Stimulated activated CD8-positive, alpha-beta memory T cell treated with anti-CD3 and anti-CD28 coated beads, Interleukin-12 subunit alpha, Interleukin-12 subunit beta, amount 100 ng/mL, for 24 hours (primary cell): ENCODE results near the gene APBA3.
"Not testable (repeated sequence)": the region's sequence is repeated elsewhere in the genome, so short reads cannot be mapped to it uniquely, and the experiment has no call there.

ENCODE experiments used
- DNase-seq: peaks from one replicate; pipeline ENCODE4 v3.0.0-alpha.2; 2020; ENCODE audit errors: extremely low read depth

The APBA3 gene

GRCh38 chr19:3771000-3771905 lies 9.8 kb upstream of the APBA3 start:
- DNase-seq = no peak

GRCh38 chr19:3770136-3770999 lies 8.9 kb upstream of the APBA3 start:
- no peak for DNase-seq

GRCh38 chr19:3769494-3769893 lies 8.0 kb upstream of the APBA3 start:
- no peak for DNase-seq

DNA sequence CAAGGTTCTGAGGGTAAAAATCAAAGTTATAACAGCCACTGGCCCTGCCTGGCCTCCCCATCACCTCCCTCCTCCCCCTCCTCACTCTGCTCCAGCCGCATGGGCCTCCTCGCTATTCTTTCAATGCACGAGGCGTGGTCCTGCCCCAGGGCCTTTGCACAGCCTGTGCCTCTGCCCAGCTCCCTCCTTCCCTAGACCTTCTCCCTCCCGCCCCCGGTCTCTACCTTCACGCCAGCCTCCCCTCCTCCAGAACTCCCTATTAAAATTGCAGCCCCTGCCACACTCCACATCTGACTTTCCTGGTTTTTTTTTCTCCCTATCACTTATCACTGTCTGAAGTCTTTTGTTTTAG lies 7.2 kb upstream of the APBA3 start:
- no peak for DNase-seq

DNA sequence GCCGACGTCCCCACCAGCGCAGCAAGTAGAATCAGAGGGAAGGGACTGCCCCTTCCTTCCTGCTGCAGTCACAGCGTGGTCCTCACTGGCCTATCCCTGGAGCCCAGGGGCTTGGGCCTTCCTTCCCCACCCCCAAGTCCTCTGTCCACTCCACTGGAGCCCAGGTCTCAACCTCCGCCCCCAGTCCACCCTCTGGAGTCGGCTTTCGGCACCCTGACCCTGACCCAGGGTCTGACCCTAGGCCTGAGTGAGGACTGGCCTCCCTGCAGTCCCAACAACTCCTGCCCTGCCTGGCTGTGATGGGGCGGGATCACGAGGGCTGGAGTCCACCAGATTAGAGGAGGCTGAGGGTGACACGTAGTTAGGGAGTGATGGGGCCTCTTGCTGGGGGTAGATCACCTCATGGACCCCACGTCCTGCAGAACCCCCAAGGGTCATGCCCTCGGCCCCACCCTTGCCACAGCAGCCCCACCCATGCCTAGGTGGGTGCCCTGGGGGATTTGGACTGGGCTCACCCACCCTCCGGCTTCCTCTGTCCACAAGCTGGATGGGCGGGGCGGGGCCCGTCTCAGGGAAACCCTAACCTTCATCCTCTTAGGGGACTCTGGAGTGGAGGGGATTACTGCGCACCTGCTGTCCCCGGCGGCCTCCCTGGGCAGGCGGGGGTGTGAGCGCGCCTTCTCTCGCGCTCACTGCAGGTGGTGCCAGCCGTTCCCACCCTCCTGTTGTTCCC lies 6.7 kb upstream of the APBA3 start:
- DNase-seq = no peak

- DNase-seq = no peak
Observed at GRCh38 chr19:3767050-3767449, 5.6 kb upstream of the APBA3 start.

DNA sequence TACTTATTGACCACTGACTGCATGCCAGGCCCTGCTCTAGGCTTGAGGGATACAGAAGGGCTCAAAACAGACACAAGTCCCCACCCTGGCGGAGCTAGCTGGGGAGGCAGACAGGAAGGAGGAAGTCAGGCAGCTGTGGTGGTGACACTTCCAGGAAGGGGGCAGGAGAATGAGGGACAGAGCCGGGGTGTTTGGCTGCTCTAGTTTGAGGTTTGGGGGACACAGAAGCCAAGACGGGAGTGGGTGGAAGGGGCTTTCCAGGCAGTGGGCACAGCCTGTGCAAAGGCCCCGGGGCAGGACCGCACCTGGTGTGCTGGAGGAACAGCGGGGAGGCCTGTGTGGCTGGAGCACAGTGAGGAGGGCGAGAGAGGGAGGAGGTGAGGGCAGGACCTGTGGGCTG lies 5.0 kb upstream of the APBA3 start:
- no peak for DNase-seq

DNA sequence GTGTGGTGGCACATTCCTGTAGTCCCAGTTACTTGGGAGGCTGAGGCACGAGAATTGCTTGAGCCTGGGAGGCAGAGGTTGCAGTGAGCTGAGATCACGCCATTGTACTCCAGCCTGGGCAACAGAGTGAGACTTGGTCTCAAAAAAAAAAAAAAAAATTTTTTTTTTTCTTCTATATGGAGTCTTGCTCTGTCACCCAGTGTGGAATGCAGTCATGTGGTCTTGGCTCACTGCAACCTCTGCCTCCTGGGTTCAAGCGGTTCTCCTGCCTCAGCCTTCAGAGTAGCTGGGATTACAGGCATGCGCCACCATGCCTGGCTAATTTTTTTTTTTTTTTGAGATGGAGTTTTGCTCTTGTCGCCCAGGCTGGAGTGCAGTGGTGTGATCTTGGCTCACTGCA lies 4.3 kb upstream of the APBA3 start:
- not testable (repeated sequence) for DNase-seq

GRCh38 chr19:3765121-3765520 lies 3.6 kb upstream of the APBA3 start:
- DNase-seq = no peak

DNA sequence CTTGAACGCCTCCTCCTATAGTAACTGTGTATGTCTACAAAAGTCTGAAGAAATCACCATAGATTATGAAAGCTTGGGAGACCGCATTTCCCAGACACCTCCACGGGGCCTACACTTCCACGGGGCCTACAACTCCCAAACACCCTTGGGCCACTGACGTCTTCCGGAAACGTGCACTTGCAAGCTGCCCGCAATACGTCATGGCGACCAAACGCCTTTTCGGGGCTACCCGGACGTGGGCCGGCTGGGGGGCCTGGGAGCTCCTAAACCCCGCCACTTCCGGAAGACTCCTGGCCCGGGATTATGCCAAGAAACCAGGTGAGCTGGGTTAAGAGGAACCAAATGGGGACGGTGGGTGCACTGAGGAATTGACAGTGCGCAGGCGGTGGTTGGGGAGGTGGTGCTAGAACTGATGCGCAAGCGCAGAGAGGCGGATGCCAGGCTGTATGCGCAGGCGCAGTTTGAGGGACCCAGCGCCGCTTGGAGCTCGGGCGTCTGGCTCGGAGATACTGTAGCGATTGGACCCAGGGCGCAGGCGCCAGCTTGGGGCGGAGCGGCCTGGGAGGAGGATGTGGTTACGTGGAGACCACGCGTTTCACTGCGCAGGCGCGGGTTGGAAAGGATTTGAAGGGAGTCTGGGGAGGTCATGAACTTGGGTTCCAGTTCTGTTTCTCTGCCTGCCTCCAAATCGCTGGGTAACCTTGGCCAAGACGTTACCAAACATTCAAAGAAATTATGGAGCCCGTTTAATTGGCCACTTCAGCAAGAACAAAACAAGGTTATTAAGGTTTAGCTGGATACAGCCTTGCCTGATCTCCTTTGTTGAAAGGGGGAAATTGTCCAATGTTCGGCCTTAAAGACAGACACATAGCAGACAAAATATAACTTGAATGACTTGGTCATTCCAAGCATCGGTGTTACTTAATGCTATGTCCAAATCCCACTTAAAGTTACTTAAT lies 1.3 kb upstream of the APBA3 start, which contains the start of gene MRPL54:
Gene MRPL54 (plus strand): TSS at position 182 of the 959 bp plus-strand sequence. CDS start 19 bp downstream, at position 201.
- peak; percentile 99 for DNase-seq

GRCh38 chr19:3762130-3762473 lies 610 bp upstream of the APBA3 start:
- DNase-seq = no peak

GRCh38 chr19:3760871-3761361 lies 576 bp downstream of the APBA3 start:
- DNase-seq = no peak

GRCh38 chr19:3759482-3760254 lies 1.8 kb downstream of the APBA3 start:
- DNase-seq = no peak

- not testable (repeated sequence) for DNase-seq
Observed at GRCh38 chr19:3758297-3758696, 3.2 kb downstream of the APBA3 start.

- DNase-seq = not testable (repeated sequence)
Observed at GRCh38 chr19:3757705-3758104, 3.8 kb downstream of the APBA3 start.

- no peak for DNase-seq
Observed at GRCh38 chr19:3753631-3754410, 7.7 kb downstream of the APBA3 start.

- DNase-seq = no peak
Observed at GRCh38 chr19:3752492-3752891, 9.0 kb downstream of the APBA3 start.

DNA sequence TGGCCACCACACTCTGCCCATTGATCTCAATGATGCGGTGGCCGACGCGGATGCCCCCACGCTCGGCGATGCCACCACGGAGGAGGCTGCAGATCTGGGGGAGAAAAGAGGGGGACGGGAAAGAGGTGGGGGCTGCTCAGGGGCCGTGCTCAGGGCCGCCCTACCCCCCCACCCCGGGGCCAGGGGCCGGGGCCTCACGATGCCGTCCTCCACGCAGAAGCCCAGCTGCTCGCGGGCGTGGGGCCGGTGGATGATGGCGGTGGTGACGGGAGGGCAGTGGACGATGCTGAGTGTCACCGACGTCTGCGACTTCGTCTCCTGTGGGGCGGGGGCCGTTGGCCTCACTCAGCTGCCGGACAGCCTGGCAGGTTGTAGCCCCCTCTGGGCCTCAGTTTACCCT lies 10.3 kb downstream of the APBA3 start:
- no peak for DNase-seq

DNA sequence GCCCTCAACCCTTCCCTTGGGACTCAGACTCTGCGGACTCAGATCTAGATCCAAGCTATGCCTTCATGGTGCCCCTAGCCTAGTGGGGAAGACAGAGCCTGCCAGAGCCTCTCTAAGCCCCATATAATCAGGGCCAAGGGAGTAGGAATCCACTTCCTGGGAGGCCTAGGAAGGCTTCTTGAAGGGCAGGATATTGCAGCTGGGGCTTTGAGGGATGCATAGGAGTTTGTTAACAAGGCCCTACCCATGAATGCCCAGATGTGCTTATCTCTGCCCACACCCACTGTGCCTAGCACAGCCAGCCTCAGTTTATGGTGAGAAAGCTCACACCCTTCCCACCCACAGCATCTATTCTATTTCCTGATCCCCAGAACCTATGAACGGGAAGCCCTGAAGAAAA lies 11.3 kb downstream of the APBA3 start:
- DNase-seq = no peak
